ENCODE results near the gene NELL2.

Gene NELL2

GRCh38 chr12:44653861-44654527 lies 222.1 kb downstream of the NELL2 start:
- H3K4me1 ChIP-seq (ENCODE audit: insufficient read depth, low read length) = peaks cover 27% of the 10 kb centered on the region
- no peak overlapping the region for H3K27ac ChIP-seq (ENCODE audit: low read depth, low read length)
- H3K27me3 ChIP-seq (ENCODE audit: insufficient read depth, low read length) = no peaks in the 10 kb centered on the region; the same call in 1 of the 2 replicates
- H3K9me3 ChIP-seq (ENCODE audit: insufficient read depth, low read depth, low read length) = no peaks in the 10 kb centered on the region
- H3K4me3 ChIP-seq (ENCODE audit: low read length) = no peak overlapping the region
- no peaks in the 10 kb centered on the region for H3K36me3 ChIP-seq (ENCODE audit: insufficient read depth, low read length)
- H3K9ac ChIP-seq (ENCODE audit: low read depth, low read length) = no peak overlapping the region
- WGBS = 78% methylated on average over 3 of the region's 3 CpGs

GRCh38 chr12:44649693-44650092 lies 226.4 kb downstream of the NELL2 start:
- no peak overlapping the region for H3K9ac ChIP-seq (ENCODE audit: low read depth, low read length)
- no peaks in the 10 kb centered on the region for H3K9me3 ChIP-seq (ENCODE audit: insufficient read depth, low read depth, low read length)
- peaks cover 17% of the 10 kb centered on the region for H3K4me1 ChIP-seq (ENCODE audit: insufficient read depth, low read length)
- H3K4me3 ChIP-seq (ENCODE audit: low read length) = no peak overlapping the region
- no peaks in the 10 kb centered on the region for H3K36me3 ChIP-seq (ENCODE audit: insufficient read depth, low read length)
- H3K27ac ChIP-seq (ENCODE audit: low read depth, low read length) = no peak overlapping the region
- H3K27me3 ChIP-seq (ENCODE audit: insufficient read depth, low read length) = no peaks in the 10 kb centered on the region; the same call in 1 of the 2 replicates
- 87% methylated on average over 2 of the region's 2 CpGs for WGBS

- H3K36me3 ChIP-seq (ENCODE audit: insufficient read depth, low read length) = no peaks in the 10 kb centered on the region
- WGBS = 45% methylated on average over 5 of the region's 5 CpGs
- H3K4me1 ChIP-seq (ENCODE audit: insufficient read depth, low read length) = peaks cover 7% of the 10 kb centered on the region
- no peaks in the 10 kb centered on the region; the same call in 1 of the 2 replicates for H3K27me3 ChIP-seq (ENCODE audit: insufficient read depth, low read length)
- no peak overlapping the region for H3K27ac ChIP-seq (ENCODE audit: low read depth, low read length)
- H3K9ac ChIP-seq (ENCODE audit: low read depth, low read length) = no peak overlapping the region
- no peak overlapping the region for H3K4me3 ChIP-seq (ENCODE audit: low read length)
- no peaks in the 10 kb centered on the region for H3K9me3 ChIP-seq (ENCODE audit: insufficient read depth, low read depth, low read length)
These were observed 228.0 kb downstream of the NELL2 start for GRCh38 chr12:44647917-44648690.

- peaks cover 11% of the 10 kb centered on the region for H3K4me1 ChIP-seq (ENCODE audit: insufficient read depth, low read length)
- no peak overlapping the region for H3K4me3 ChIP-seq (ENCODE audit: low read length)
- no peaks in the 10 kb centered on the region for H3K27me3 ChIP-seq (ENCODE audit: insufficient read depth, low read length)
- H3K36me3 ChIP-seq (ENCODE audit: insufficient read depth, low read length) = no peaks in the 10 kb centered on the region
- no peak overlapping the region for H3K9ac ChIP-seq (ENCODE audit: low read depth, low read length)
- H3K27ac ChIP-seq (ENCODE audit: low read depth, low read length) = no peak overlapping the region
- no peaks in the 10 kb centered on the region for H3K9me3 ChIP-seq (ENCODE audit: insufficient read depth, low read depth, low read length)
- WGBS = 92% methylated on average over 1 of the region's 2 CpGs
These were observed 235.5 kb downstream of the NELL2 start for GRCh38 chr12:44640427-44641190.

GRCh38 chr12:44637875-44638274 lies 238.2 kb downstream of the NELL2 start:
- Histone ChIP-seq H3K27ac (ENCODE audit: low read depth, low read length) (no peak overlapping the region), H3K9ac (ENCODE audit: low read depth, low read length) (no peak overlapping the region), H3K27me3 (ENCODE audit: insufficient read depth, low read length) (no peaks in the 10 kb centered on the region), H3K4me1 (ENCODE audit: insufficient read depth, low read length) (peaks cover 11% of the 10 kb centered on the region), H3K4me3 (ENCODE audit: low read length) (no peak overlapping the region), H3K9me3 (ENCODE audit: insufficient read depth, low read depth, low read length) (no peaks in the 10 kb centered on the region), H3K36me3 (ENCODE audit: insufficient read depth, low read length) (no peaks in the 10 kb centered on the region)
- 79% methylated on average over 4 of the region's 4 CpGs for WGBS

- WGBS = 88% methylated on average over 1 of the region's 1 CpG
- no peak overlapping the region for H3K27ac ChIP-seq (ENCODE audit: low read depth, low read length)
- H3K9ac ChIP-seq (ENCODE audit: low read depth, low read length) = no peak overlapping the region
- no peaks in the 10 kb centered on the region for H3K27me3 ChIP-seq (ENCODE audit: insufficient read depth, low read length)
- peaks cover 10% of the 10 kb centered on the region for H3K4me1 ChIP-seq (ENCODE audit: insufficient read depth, low read length)
- no peaks in the 10 kb centered on the region for H3K36me3 ChIP-seq (ENCODE audit: insufficient read depth, low read length)
- no peak overlapping the region for H3K4me3 ChIP-seq (ENCODE audit: low read length)
- H3K9me3 ChIP-seq (ENCODE audit: insufficient read depth, low read depth, low read length) = no peaks in the 10 kb centered on the region
These were observed 247.9 kb downstream of the NELL2 start for GRCh38 chr12:44628180-44628579.

- H3K27me3 ChIP-seq (ENCODE audit: insufficient read depth, low read length) = no peaks in the 10 kb centered on the region
- no peaks in the 10 kb centered on the region for H3K36me3 ChIP-seq (ENCODE audit: insufficient read depth, low read length)
- WGBS = 95% methylated on average over 4 of the region's 5 CpGs
- H3K9me3 ChIP-seq (ENCODE audit: insufficient read depth, low read depth, low read length) = no peaks in the 10 kb centered on the region
- H3K27ac ChIP-seq (ENCODE audit: low read depth, low read length) = no peak overlapping the region
- H3K4me1 ChIP-seq (ENCODE audit: insufficient read depth, low read length) = peaks cover 10% of the 10 kb centered on the region
- no peak overlapping the region for H3K4me3 ChIP-seq (ENCODE audit: low read length)
- H3K9ac ChIP-seq (ENCODE audit: low read depth, low read length) = no peak overlapping the region
These were observed 248.5 kb downstream of the NELL2 start for GRCh38 chr12:44627387-44628166.

- H3K27ac ChIP-seq (ENCODE audit: low read depth, low read length) = no peak overlapping the region
- no peak overlapping the region for H3K9ac ChIP-seq (ENCODE audit: low read depth, low read length)
- H3K36me3 ChIP-seq (ENCODE audit: insufficient read depth, low read length) = no peaks in the 10 kb centered on the region
- no peak overlapping the region for H3K4me3 ChIP-seq (ENCODE audit: low read length)
- no peaks in the 10 kb centered on the region for H3K9me3 ChIP-seq (ENCODE audit: insufficient read depth, low read depth, low read length)
- H3K27me3 ChIP-seq (ENCODE audit: insufficient read depth, low read length) = no peaks in the 10 kb centered on the region
- WGBS = 87% methylated on average over 2 of the region's 2 CpGs
- peaks cover 10% of the 10 kb centered on the region for H3K4me1 ChIP-seq (ENCODE audit: insufficient read depth, low read length)
These were observed 249.2 kb downstream of the NELL2 start for GRCh38 chr12:44626883-44627282.

GRCh38 chr12:44618946-44619345 lies 257.2 kb downstream of the NELL2 start:
- WGBS = 93% methylated on average over 5 of the region's 5 CpGs
- H3K4me3 ChIP-seq (ENCODE audit: low read length) = no peak overlapping the region
- H3K27me3 ChIP-seq (ENCODE audit: insufficient read depth, low read length) = no peaks in the 10 kb centered on the region
- H3K9me3 ChIP-seq (ENCODE audit: insufficient read depth, low read depth, low read length) = no peaks in the 10 kb centered on the region
- no peak overlapping the region for H3K9ac ChIP-seq (ENCODE audit: low read depth, low read length)
- H3K4me1 ChIP-seq (ENCODE audit: insufficient read depth, low read length) = 0 out of 2 replicates have a peak, but pooled peaks cover 7% of the 10 kb centered on the region
- H3K36me3 ChIP-seq (ENCODE audit: insufficient read depth, low read length) = no peaks in the 10 kb centered on the region
- H3K27ac ChIP-seq (ENCODE audit: low read depth, low read length) = no peak overlapping the region

GRCh38 chr12:44616402-44616801 lies 259.7 kb downstream of the NELL2 start:
- Histone ChIP-seq H3K4me1 (ENCODE audit: insufficient read depth, low read length) (0 out of 2 replicates have a peak, but pooled peaks cover 7% of the 10 kb centered on the region), H3K4me3 (ENCODE audit: low read length) (no peak overlapping the region), H3K9ac (ENCODE audit: low read depth, low read length) (no peak overlapping the region), H3K27ac (ENCODE audit: low read depth, low read length) (no peak overlapping the region), H3K9me3 (ENCODE audit: insufficient read depth, low read depth, low read length) (no peaks in the 10 kb centered on the region), H3K36me3 (ENCODE audit: insufficient read depth, low read length) (no peaks in the 10 kb centered on the region), H3K27me3 (ENCODE audit: insufficient read depth, low read length) (no peaks in the 10 kb centered on the region)
- WGBS = 90% methylated on average over 1 of the region's 3 CpGs

Measured in HUES64 (cell line).